NCI-H460 (cell line): ENCODE data around the gene CENPB. TPM values are rescaled to one million over a fixed set of nuclear protein-coding genes. Genes with fewer than 3 reads are reported as not detected.
"Not testable (repeated sequence)": the region's sequence is repeated elsewhere in the genome, so short reads cannot be mapped to it uniquely, and the experiment has no call there.

ENCODE experiments used
- DNase-seq: peaks from one replicate; pipeline ENCODE4 v3.0.0-alpha.2; 2016; ENCODE audit warnings: low read depth; ENCODE audit errors: extremely low read depth
- polyA plus RNA-seq: library from polyadenylated mRNA; depleted of rRNA; stranded (reverse); fragments of >200 nt; gene quantifications from 2 replicates; pipeline ENCODE4 v1.2.3, GENCODE V29; 2014; cell fraction: nucleus; rRNA removed
- total RNA-seq: library from RNA; depleted of rRNA; stranded (reverse); fragments of >200 nt; shearing (Covaris generic); gene quantifications from 2 replicates; pipeline ENCODE4 v1.2.3, GENCODE V29; 2014; rRNA removed

CENPB gene, protein sequence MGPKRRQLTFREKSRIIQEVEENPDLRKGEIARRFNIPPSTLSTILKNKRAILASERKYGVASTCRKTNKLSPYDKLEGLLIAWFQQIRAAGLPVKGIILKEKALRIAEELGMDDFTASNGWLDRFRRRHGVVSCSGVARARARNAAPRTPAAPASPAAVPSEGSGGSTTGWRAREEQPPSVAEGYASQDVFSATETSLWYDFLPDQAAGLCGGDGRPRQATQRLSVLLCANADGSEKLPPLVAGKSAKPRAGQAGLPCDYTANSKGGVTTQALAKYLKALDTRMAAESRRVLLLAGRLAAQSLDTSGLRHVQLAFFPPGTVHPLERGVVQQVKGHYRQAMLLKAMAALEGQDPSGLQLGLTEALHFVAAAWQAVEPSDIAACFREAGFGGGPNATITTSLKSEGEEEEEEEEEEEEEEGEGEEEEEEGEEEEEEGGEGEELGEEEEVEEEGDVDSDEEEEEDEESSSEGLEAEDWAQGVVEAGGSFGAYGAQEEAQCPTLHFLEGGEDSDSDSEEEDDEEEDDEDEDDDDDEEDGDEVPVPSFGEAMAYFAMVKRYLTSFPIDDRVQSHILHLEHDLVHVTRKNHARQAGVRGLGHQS
- 53.1 and 56.2 TPM in 2 replicates for total RNA-seq
- 85.7 and 86.3 TPM in 2 replicates for polyA plus RNA-seq

DNA sequence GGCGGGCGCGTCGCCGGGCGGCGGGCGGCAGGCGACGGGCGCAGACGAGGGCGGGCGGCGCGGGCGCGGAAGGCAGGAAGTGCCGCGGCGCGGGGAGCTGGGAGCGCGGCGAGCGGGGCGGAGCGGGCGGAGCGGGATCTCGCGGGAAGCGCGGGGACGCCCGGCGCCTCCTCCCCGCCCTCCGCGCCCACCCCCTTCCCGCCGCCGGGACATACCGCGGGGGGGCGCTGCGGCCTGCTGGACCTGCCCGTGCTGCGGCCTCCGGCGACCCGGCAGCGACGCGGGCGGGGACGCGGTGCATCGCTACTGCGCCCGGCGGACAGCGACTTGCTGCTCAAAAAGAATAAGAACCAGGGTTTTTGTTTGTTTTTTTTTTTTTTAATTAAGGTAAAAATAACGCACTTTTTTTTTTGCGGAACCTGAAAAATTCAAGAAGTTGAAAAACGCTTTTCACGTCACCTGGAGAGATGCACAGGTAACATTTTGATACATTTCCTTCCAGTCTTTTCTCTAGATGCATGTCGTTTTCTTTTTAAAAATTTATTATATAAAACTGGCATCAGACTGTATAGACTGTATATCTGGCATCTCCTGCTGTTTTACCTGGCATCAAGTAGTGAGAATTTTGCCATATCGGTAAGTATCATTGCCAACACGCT lies at the start of gene CENPB:
TSS of gene CENPB (minus strand) at position 76 of the 659 bp plus-strand sequence. CDS start 257 bp downstream, outside the sequence.
- peak; percentile 83 for DNase-seq

DNA sequence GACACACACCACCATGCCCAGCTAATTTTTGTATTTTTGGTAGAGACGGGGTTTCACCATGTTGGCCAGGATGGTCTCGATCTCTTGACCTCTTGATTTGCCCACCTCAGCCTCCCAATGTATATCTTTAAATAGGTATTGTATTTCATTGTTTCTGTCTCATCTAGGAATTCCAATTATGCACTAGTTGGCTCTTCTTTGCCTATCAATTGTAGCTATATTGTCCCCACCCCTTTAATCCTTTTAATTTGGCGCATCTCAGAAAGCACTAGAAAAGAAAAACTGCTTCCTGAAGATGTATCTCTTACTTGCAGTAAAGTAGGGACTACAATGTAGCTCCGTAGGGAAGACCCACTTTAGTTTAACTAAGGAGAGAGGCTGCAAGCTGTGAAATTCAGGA lies 49.6 kb upstream of the CENPB start:
- no peak for DNase-seq

DNA sequence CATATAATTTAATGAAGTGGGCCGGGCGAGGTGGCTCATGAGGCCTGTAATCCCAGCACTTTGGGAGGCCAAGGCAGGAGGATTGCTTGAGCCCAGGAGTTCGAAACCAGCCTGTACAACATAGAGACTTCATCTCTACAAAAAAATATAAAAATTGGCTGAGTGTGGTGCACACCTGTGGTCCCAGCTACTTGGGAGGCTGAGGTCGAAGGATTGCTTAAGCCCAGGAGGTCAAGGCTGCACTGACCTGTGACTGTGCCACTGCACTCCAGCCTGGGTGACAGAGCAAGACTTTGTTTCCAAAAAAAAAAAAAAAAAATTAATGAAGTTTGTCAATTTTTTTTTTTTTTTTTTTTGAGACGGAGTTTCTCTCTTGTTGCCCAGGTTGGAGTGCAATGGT lies 43.4 kb upstream of the CENPB start:
- DNase-seq, result not testable (repeated sequence)

- no peak for DNase-seq
Observed at GRCh38 chr20:3828798-3829197, 42.3 kb upstream of the CENPB start.

GRCh38 chr20:3826420-3826819 lies 39.9 kb upstream of the CENPB start:
- no peak for DNase-seq

DNA sequence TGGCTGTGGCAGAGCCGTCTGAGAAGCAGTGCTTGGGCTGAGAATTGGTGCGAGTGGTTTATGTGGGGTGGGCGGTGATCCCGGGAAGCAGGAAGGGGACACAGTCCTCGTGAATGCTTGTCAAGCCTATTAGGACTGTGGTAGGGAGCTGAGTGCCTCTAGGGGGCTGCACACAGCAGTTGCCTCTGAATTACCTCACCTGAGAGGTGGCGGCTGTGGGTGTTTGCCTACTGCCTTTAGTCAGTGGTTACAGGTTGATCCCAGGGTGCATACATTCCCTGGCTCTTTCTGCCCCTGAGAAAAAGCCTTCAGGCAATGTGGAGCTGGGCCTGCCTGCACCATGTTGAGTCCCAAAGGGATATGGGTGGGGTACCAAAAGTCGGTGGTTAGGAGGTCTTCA lies 39.0 kb upstream of the CENPB start:
- DNase-seq, result no peak

DNA sequence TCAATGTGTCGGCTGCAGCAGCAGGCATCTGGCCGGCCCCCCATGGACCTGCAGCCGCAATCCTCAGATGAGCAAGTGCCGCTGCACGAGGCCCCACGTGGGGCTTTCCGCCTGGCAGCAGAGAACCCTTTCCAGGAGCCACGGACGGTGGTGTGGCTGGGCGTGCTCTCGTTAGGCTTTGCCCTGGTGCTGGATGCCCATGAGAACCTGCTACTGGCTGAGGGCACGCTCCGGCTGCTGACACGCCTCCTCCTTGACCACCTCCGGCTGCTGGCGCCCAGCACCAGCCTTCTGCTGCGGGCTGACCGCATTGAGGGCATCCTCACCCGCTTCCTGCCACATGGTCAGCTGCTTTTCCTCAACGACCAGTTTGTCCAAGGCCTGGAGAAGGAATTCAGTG lies 37.3 kb upstream of the CENPB start:
- DNase-seq, result no peak

- DNase-seq, result no peak
Observed at GRCh38 chr20:3821996-3822395, 35.5 kb upstream of the CENPB start.

- no peak for DNase-seq
Observed at GRCh38 chr20:3820901-3821727, 34.6 kb upstream of the CENPB start.

GRCh38 chr20:3820048-3820900 lies 33.7 kb upstream of the CENPB start, which contains the start of gene AP5S1:
Gene AP5S1, plus strand, starts transcription at chr20:3820547. Its CDS starts 1,571 bp downstream, at chr20:3822118.
- DNase-seq, result peak; percentile 95

DNA sequence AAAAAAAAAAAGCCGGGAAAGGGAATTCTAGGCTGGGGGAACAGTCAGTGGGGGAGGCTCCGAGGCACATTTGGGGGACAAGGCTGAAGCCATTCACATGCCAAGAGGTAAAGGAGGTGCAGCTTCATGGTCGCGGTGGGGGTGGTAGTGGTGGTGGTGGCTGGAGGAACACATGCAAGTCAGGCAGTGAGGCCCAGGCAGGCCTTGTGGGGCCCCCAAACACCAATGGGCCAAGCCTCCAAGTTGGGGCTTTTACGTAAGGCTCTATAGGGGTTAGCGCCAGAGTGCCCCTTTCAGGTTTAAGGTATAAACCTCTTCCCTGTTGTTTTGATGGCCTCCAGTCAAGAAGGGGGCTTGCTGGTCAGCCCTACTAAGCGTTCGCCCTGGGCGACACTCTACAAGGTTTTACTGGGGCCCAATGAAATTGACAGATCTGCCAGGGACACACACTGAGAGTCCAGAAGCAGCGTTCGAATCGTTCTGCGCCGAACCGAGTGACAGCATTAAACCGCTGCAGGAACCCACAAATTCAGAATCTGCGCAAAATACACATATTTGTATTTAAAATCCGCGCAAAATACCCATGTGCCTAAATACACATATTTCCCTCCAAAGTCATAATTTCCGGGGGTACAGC lies 33.0 kb upstream of the CENPB start:
- DNase-seq, result no peak

GRCh38 chr20:3818155-3819151 lies 31.9 kb upstream of the CENPB start:
- peak; percentile 86 for DNase-seq

DNA sequence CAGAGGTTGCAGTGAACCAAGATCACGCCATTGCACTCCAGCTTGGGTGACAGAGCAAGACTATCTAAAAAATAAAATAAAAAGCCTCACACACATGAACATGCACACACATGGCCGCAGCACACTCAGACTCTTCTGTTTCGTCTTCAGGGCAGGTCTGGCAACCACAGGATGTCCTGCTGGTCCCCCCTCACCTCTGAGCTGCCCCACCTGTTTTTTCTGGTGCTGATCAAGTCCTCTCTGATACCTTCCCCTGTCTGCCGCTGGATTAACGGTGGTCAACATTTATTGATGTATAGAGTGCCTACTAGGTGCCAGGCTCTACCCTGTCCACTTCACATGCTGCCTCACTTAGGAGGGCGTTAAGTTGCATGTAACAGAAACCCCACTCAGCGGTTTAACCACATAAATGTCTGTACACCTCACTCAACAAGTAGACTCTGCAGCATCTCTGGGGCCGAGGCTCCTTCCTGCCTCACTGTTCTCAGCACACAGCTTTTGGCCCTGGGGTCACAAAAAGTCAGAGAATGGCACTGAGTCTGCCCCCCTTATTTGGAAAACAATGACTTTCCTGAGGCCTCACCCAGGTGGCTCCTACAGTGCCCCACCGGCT lies 29.3 kb upstream of the CENPB start:
- no peak for DNase-seq

DNA sequence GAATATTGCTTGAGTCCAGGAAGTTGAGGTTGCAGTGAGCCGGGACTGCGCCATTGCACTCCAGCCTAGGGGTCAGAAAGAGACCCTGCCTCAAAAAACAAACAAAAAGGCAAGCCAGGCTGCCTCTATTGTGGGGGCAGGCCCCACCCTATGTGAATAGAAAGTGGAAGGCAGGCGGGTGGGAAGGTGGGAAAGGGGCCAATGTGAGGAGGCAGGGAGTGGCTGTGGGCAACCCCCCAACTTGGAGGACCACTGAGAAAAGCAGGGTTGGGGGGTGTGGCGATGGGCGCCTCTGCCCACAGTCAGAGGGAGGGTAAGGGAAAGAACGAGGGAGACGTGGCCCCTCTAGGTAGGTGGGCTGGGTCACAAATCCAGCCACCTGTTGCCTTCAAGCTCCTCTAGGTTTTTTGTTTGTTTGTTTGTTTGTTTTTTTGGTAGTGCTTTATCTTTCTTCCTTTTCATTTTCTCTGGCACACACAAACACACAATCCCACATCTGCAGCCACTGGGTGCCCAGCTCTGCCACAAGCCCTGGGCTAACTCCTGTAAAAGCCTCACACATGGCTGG lies 28.5 kb upstream of the CENPB start:
- DNase-seq, result no peak

DNA sequence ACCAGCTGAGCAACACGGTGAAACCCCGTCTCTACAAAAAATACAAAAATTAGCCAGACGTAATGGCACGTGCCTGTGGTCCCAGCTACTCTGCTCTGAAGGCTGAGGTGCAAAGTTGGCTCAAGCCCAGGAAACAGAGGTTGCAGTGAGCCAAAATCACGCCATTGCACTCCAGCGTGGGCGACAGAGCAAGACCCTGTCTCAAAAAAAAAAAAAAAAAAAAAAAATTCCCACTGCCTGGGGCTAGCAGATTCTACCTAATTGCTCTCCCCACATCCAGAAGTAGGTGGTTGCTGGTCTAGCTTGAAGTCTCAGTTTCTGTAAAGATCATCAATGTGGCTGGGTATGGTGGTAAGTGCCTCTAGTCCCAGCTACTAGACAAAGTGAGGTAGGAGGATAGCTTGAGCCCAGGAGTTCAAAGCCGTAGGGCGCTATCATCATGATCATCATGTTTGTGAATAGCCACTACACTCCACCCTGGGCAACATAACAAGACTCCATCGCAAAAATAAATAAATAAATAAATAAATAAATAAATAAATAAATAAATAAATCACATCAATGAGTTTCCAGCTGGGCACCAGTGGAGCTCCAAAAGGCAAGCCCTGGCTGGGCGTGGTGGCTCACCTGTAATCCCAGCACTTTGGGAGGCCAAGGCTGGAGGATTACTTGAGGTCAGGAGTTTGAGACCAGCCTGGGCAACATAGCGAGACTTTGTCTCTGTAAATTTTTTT lies 27.5 kb upstream of the CENPB start:
- no peak for DNase-seq
